H1 (cell line): ENCODE data around the gene GCNT1. TPM values are rescaled to one million over a fixed set of nuclear protein-coding genes. Genes with fewer than 3 reads are reported as not detected.

ENCODE experiments used
- CTCF ChIA-PET: fragments of 300-600 bp; sonication (Branson Sonifier 250); formaldehyde crosslinking; loops from one replicate; lab custom pipeline; 2021; ENCODE audit not compliant: partially characterized antibody; lab: Charles Lee
- POLR2A ChIA-PET: fragments of 300-600 bp; sonication (Branson Sonifier 250); formaldehyde crosslinking; loops from one replicate; lab custom pipeline; 2021; ENCODE audit warnings: inconsistent platforms; ENCODE audit not compliant: partially characterized antibody; lab: Charles Lee
- DNase-seq, 2 experiments: peaks; one replicate each; pipeline versions ENCODE4 v3.0.0 to v3.0.0-alpha.2; 2010 to 2022; ENCODE audit warnings: low spot score in 2 of 2, low read depth in 1 of 2, mixed read lengths in 1 of 2
- FAIRE-seq: peaks from 2 replicates; lab custom pipeline; 2011; peaks lifted over from hg19 to GRCh38; lab: Jason Lieb, UNC
- H2AFZ ChIP-seq: 2 replicates; pipeline ENCODE4 v1.8.1; 2012; ENCODE audit warnings: low read length, inconsistent platforms
- H2AK5ac ChIP-seq: 2 replicates; pipeline ENCODE4 v1.6.1; 2013; ENCODE audit warnings: low read depth, low read length
- H2BK120ac ChIP-seq: replicated peaks from 2 replicates; pipeline ENCODE3; 2013; ENCODE audit warnings: low read depth, low read length, inconsistent platforms
- H2BK12ac ChIP-seq: 2 replicates; pipeline ENCODE4 v1.6.1; 2013; ENCODE audit warnings: low read depth, low read length
- H2BK15ac ChIP-seq: 2 replicates; pipeline ENCODE4 v1.6.1; 2013; ENCODE audit warnings: low read length
- H2BK20ac ChIP-seq: 2 replicates; pipeline ENCODE4 v1.6.1; 2013; ENCODE audit warnings: low read length
- H2BK5ac ChIP-seq: 2 replicates; pipeline ENCODE4 v1.6.1; 2013; ENCODE audit warnings: low read depth, low read length
- H3K14ac ChIP-seq: 2 replicates; pipeline ENCODE4 v1.6.1; 2013; ENCODE audit warnings: inconsistent platforms; ENCODE audit not compliant: insufficient read length
- H3K18ac ChIP-seq: 2 replicates; pipeline ENCODE4 v1.6.1; 2013; ENCODE audit warnings: low read length; ENCODE audit errors: extremely low read depth
- H3K23ac ChIP-seq: 2 replicates; pipeline ENCODE4 v1.6.1; 2013; ENCODE audit warnings: inconsistent platforms; ENCODE audit not compliant: insufficient read length
- H3K23me2 ChIP-seq: 2 replicates; pipeline ENCODE4 v1.6.1; 2013; ENCODE audit warnings: low read depth, low read length
- H3K27ac ChIP-seq: 2 replicates; pipeline ENCODE4 v1.6.1; 2011; ENCODE audit warnings: low read depth, low read length, inconsistent platforms
- H3K27me3 ChIP-seq, 4 experiments: replicated peaks in 1 of 4; 1 replicate in 1 of 4; 2 replicates in 3 of 4; pipeline versions ENCODE4 v1.6.1 to v1.8.1; 2011 to 2013; ENCODE audit warnings: low read length in 3 of 4, mild to moderate bottlenecking in 3 of 4, inconsistent platforms in 2 of 4, mixed read lengths in 2 of 4, moderate library complexity in 1 of 4; ENCODE audit not compliant: control insufficient read depth in 3 of 4, insufficient read depth in 3 of 4; ENCODE audit errors: extremely low read depth in 1 of 4
- H3K36me3 ChIP-seq, 4 experiments: 2 replicates each; pipeline versions ENCODE4 v1.6.1 to v1.8.1; 2011 to 2013; ENCODE audit warnings: mild to moderate bottlenecking in 4 of 4, low read length in 3 of 4, moderate library complexity in 2 of 4, control low read depth in 1 of 4, inconsistent platforms in 1 of 4; ENCODE audit not compliant: insufficient read depth in 4 of 4, control insufficient read depth in 2 of 4
- H3K4ac ChIP-seq: replicated peaks from 2 replicates; pipeline ENCODE3; 2013; ENCODE audit warnings: low read length, low read depth, mixed read lengths, inconsistent platforms; ENCODE audit not compliant: insufficient read length
- H3K4me1 ChIP-seq, 4 experiments: replicated peaks in 1 of 4; 1 replicate in 1 of 4; 2 replicates in 3 of 4; pipeline versions ENCODE4 v1.6.1 to v1.8.1; 2011 to 2013; ENCODE audit warnings: low read length in 3 of 4, inconsistent platforms in 2 of 4, mixed read lengths in 1 of 4; ENCODE audit not compliant: insufficient read depth in 4 of 4, control insufficient read depth in 3 of 4
- H3K4me2 ChIP-seq, 2 experiments: 2 replicates each; pipeline versions ENCODE4 v1.6.1 to v1.8.1; 2011 to 2013; ENCODE audit warnings: low read depth in 2 of 2, low read length in 2 of 2, control low read depth in 1 of 2, inconsistent platforms in 1 of 2, mild to moderate bottlenecking in 1 of 2; ENCODE audit not compliant: insufficient read depth in 1 of 2
- H3K4me3 ChIP-seq, 4 experiments: fragments of 200-600, 300-600 bp in 1 of 4; sonication (generic), shearing (Covaris generic), sonication (Bioruptor Twin) in 1 of 4; 2 replicates each; pipeline versions ENCODE4 v1.5.1 to v1.8.1; 2011 to 2016; ENCODE audit warnings: low read length in 4 of 4, low read depth in 3 of 4, control low read depth in 2 of 4, inconsistent platforms in 2 of 4, mild to moderate bottlenecking in 2 of 4, mixed read lengths in 1 of 4, moderate library complexity in 1 of 4; ENCODE audit not compliant: insufficient read depth in 2 of 4; ENCODE audit errors: extremely low read depth in 1 of 4
- H3K56ac ChIP-seq: replicated peaks from 2 replicates; pipeline ENCODE3; 2013; ENCODE audit warnings: low read depth, mild to moderate bottlenecking, mixed read lengths, low read length, inconsistent platforms; ENCODE audit not compliant: insufficient read length
- H3K79me1 ChIP-seq: 2 replicates; pipeline ENCODE4 v1.6.1; 2013; ENCODE audit warnings: low read depth, low read length, control low read depth
- H3K79me2 ChIP-seq, 2 experiments: 2 replicates each; pipeline versions ENCODE4 v1.6.1 to v1.8.1; 2012 to 2013; ENCODE audit warnings: low read length in 2 of 2, mild to moderate bottlenecking in 2 of 2, inconsistent platforms in 1 of 2; ENCODE audit not compliant: insufficient read depth in 2 of 2, control insufficient read depth in 1 of 2
- H3K9ac ChIP-seq, 4 experiments: replicated peaks in 1 of 4; 1 replicate in 1 of 4; 2 replicates in 3 of 4; pipeline versions ENCODE4 v1.6.1 to v1.8.1; 2011 to 2013; ENCODE audit warnings: low read depth in 3 of 4, low read length in 3 of 4, control low read depth in 2 of 4, mild to moderate bottlenecking in 2 of 4, moderate library complexity in 2 of 4, inconsistent platforms in 1 of 4; ENCODE audit errors: extremely low read depth in 1 of 4
- H3K9me3 ChIP-seq, 2 experiments: 2 replicates each; pipeline versions ENCODE4 v1.6.1 to v1.8.1; 2012 to 2013; ENCODE audit warnings: mild to moderate bottlenecking in 2 of 2, moderate library complexity in 2 of 2, control low read depth in 1 of 2, inconsistent platforms in 1 of 2, low read depth in 1 of 2, low read length in 1 of 2, mixed read lengths in 1 of 2; ENCODE audit not compliant: insufficient read depth in 2 of 2
- H4K20me1 ChIP-seq, 2 experiments: replicated peaks in 1 of 2; 2 replicates each; pipeline versions ENCODE3 to v1.8.1; 2011 to 2013; ENCODE audit warnings: inconsistent platforms in 2 of 2, low read length in 2 of 2, mild to moderate bottlenecking in 1 of 2; ENCODE audit not compliant: insufficient read depth in 2 of 2, control insufficient read depth in 1 of 2
- H4K5ac ChIP-seq: 2 replicates; pipeline ENCODE4 v1.6.1; 2013; ENCODE audit warnings: low read length, low read depth, mixed read lengths, inconsistent platforms; ENCODE audit not compliant: insufficient read length
- H4K8ac ChIP-seq: 2 replicates; pipeline ENCODE4 v1.8.0; 2013; ENCODE audit warnings: mild to moderate bottlenecking, moderate library complexity, low read length, inconsistent platforms; ENCODE audit not compliant: insufficient read depth; ENCODE audit errors: extremely low read depth
- H4K91ac ChIP-seq: replicated peaks from 2 replicates; pipeline ENCODE3; 2013; ENCODE audit warnings: low read length, mixed read lengths, inconsistent platforms; ENCODE audit not compliant: insufficient read length
- ASH2L ChIP-seq: fragments of 200-600, 300-600 bp; sonication (generic); IDR thresholded peaks from one replicate; pipeline ENCODE4 v1.7.1; 2017; ENCODE audit warnings: low read length
- CREB1 ChIP-seq: IDR thresholded peaks from 2 replicates; pipeline ENCODE4 v1.6.1; 2012; ENCODE audit warnings: inconsistent platforms
- MAFK ChIP-seq: IDR thresholded peaks from 2 replicates; pipeline ENCODE4 v1.6.1; 2012; ENCODE audit warnings: low read depth, mild to moderate bottlenecking, improper control_type of control experiment, low read length
- POLR2A ChIP-seq, 2 experiments: IDR thresholded peaks; 1 replicate in 1 of 2; 2 replicates in 1 of 2; pipeline ENCODE4 v1.6.1; 2011; ENCODE audit warnings: low read depth in 2 of 2, low read length in 2 of 2, mild to moderate bottlenecking in 2 of 2; ENCODE audit errors: control extremely low read depth in 1 of 2
- RFX5 ChIP-seq: IDR thresholded peaks from 2 replicates; pipeline ENCODE4 v1.6.1; 2011; ENCODE audit warnings: low read depth, low read length, improper control_type of control experiment, borderline replicate concordance
- SIN3A ChIP-seq, 2 experiments: IDR thresholded peaks in 1 of 2; conservative IDR thresholded peaks in 1 of 2; 2 replicates each; pipeline ENCODE4 v1.6.1; 2011 to 2012; ENCODE audit warnings: low read length in 2 of 2, improper control_type of control experiment in 1 of 2, low read depth in 1 of 2, mild to moderate bottlenecking in 1 of 2
- SP1 ChIP-seq: IDR thresholded peaks from 2 replicates; pipeline ENCODE4 v1.6.1; 2011; ENCODE audit warnings: low read depth, low read length
- SRF ChIP-seq: IDR thresholded peaks from 2 replicates; pipeline ENCODE4 v1.6.1; 2011; ENCODE audit warnings: mild to moderate bottlenecking, low read depth, low read length, moderate library complexity
- SUZ12 ChIP-seq: fragments of 200-600 bp; sonication (generic); IDR thresholded peaks from 2 replicates; pipeline ENCODE4 v1.6.1; 2012; ENCODE audit warnings: mild to moderate bottlenecking, inconsistent platforms, low read length, moderate library complexity, mixed read lengths
- WGBS, 2 experiments: shearing (Covaris generic) in 1 of 2; methylation state at CpG; one replicate each; pipeline versions ENCODE4 v1.1.6 to v1.1.7; 2013 to 2015; ENCODE audit warnings: low lambda C conversion rate in 2 of 2, mixed read lengths in 2 of 2, inconsistent platforms in 1 of 2, low coverage in 1 of 2, missing lambda C conversion rate in 1 of 2; ENCODE audit not compliant: insufficient replicate concordance in 2 of 2, insufficient coverage in 1 of 2, insufficient read length in 1 of 2; ENCODE audit errors: extremely low coverage in 1 of 2, missing lambda C conversion rate in 1 of 2; 5-methylcytosine and 5-hydroxymethylcytosine counted together
- polyA plus RNA-seq, 7 experiments: library from polyadenylated mRNA; depleted of rRNA in 3 of 7; stranded (reverse) in 5 of 7; unstranded in 2 of 7; fragments of >200 nt in 5 of 7; fragments of 200-250 nt in 2 of 7; gene quantifications; 1 replicate in 5 of 7; 2 replicates in 1 of 7; 4 replicates in 1 of 7; pipeline versions ENCODE4 v1.2.1 to v1.2.3, GENCODE V29; 2011 to 2013; ENCODE audit warnings: missing spikeins in 2 of 7, mixed read lengths in 2 of 7
- total RNA-seq: library from RNA; stranded (reverse); fragmentation: NEBNext Ultra II Directional; extraction: Animal tissue kit (Norgen Biotek cat#: 25700); gene quantifications from 2 replicates; pipeline ENCODE4 v1.2.1, GENCODE V29; 2021

The GCNT1 gene
- total and polyA plus RNA-seq, 2 of the 8 experiments (the other 6 are each of a cell fraction or from before 2014, with no cell fraction given), result 13.0 to 16.5 TPM

- ChIA-PET POLR2A (no interaction called here), CTCF (interaction anchor here (1.2 kb wide), 1 partner anchor 8 kb away, joined by 3 read pairs; no protein-coding TSS in a partner anchor)
- Histone ChIP-seq H3K79me1 (0 out of 2 replicates have a peak, but pooled peaks cover 4% of the 10 kb centered on the region), H2BK20ac (no peak overlapping the region), H3K79me2 (peaks cover 0 to 35% of the 10 kb centered on the region in 2 experiments; a peak in 2 of 4 replicates), H3K4ac (no peak overlapping the region), H3K4me3 (no peak overlapping the region), H3K9me3 (no peaks in the 10 kb centered on the region), H2BK120ac (no peak overlapping the region), H3K18ac (no peak overlapping the region), H3K56ac (no peak overlapping the region), H3K23ac (no peak overlapping the region), H3K23me2 (peaks cover 6% of the 10 kb centered on the region), H3K27ac (no peak overlapping the region), H3K4me1 (peaks cover 0 to 3% (median 2%) of the 10 kb centered on the region in 4 experiments; a peak in 4 of 7 replicates), H4K20me1 (no peaks in the 10 kb centered on the region), H4K91ac (no peak overlapping the region), H3K9ac (no peak overlapping the region), H4K5ac (no peak overlapping the region), H2BK5ac (no peak overlapping the region), H3K27me3 (peaks cover 0 to 4% (median 3%) of the 10 kb centered on the region in 4 experiments; a peak in 5 of 7 replicates), H3K14ac (no peak overlapping the region), H3K4me2 (no peak overlapping the region), H2BK15ac (no peak overlapping the region), H2AK5ac (no peak overlapping the region), H2AFZ (no peak overlapping the region), H3K36me3 (no peaks in the 10 kb centered on the region; a peak in 1 of 8 replicates), H2BK12ac (no peak overlapping the region), H4K8ac (no peak overlapping the region)
- 100% methylated on average over 1 of the region's 1 CpG; no CpG with 5 or more reads in 1 of the 2 experiments for WGBS, 2 experiments
- no peak for DNase-seq
- no peak for FAIRE-seq
- TF ChIP-seq SIN3A (conservative IDR thresholded peaks at IDR 0.05 in 1 of 2, IDR thresholded peaks at IDR 0.05 in 1 of 2; ENCODE audit: low read depth in 1 of 2, low read length in 2 of 2) (no peak), RFX5 (no peak), POLR2A (IDR thresholded peaks at IDR 0.05; ENCODE audit: control extremely low read depth in 1 of 2, low read depth in 2 of 2, low read length in 2 of 2) (no peak), SRF (no peak), SP1 (no peak), ASH2L (no peak), MAFK (no peak), CREB1 (no peak), SUZ12 (no peak)
Measured at GRCh38 chr9:76464706-76465105, 5.7 kb downstream of the GCNT1 start.
